Astrocyte (in vitro differentiated cells and primary cell): ENCODE data around the gene S100A12.

ENCODE experiments used
- CTCF ChIP-seq: IDR thresholded peaks from 2 replicates; pipeline ENCODE4 v1.5.1; 2011; ENCODE audit warnings: low read depth, mild to moderate bottlenecking, inconsistent platforms, low read length, moderate library complexity; ENCODE audit not compliant: insufficient read depth
- EZH2 ChIP-seq: IDR thresholded peaks from 2 replicates; pipeline ENCODE4 v1.6.1; 2012; ENCODE audit warnings: mild to moderate bottlenecking, low read length, inconsistent platforms; ENCODE audit not compliant: insufficient read depth

GRCh38 chr1:153401461-153401860 lies 26.0 kb upstream of the S100A12 start:
- no peak for TF ChIP-seq CTCF
- no peak for TF ChIP-seq EZH2
